ENCODE measurements around the gene GPR107. TPM values are rescaled to one million over a fixed set of nuclear protein-coding genes. Genes with fewer than 3 reads are reported as not detected.

Gene GPR107
- polyA plus RNA-seq, 2 of the 4 experiments (the other 2 are of a cell fraction) = 28.1 to 45.1 TPM

DNA sequence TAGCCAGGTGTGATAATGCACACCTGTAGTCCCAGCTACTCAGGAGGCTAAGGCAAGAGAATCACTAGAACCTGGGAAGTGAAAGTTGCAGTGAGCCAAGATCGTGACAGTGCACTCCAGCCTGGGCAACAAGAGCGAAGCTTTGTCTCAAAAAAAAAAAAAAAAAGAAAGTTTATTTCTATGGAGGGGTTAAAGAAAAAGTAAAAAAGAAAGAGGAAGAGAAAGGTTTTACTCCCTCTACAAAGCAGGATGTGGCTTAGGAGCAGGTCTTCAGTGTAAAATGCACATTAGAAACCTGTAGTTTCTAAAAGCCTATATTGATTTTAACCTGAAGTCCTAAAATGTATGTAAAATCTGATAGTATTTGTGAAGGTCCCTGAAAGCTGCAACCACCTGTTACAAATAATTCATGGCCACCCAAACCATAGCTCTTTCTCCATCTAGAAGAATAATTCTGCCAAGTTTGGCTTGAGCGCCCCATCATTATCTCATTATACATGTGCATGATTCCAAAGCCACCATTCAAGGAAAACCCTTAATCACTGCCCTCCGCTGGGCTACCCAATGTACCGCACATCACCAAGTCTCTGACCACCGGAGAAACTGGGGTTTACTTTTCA is 14.1 kb upstream of the GPR107 start:
- H3K27ac ChIP-seq = no peak overlapping the region

DNA sequence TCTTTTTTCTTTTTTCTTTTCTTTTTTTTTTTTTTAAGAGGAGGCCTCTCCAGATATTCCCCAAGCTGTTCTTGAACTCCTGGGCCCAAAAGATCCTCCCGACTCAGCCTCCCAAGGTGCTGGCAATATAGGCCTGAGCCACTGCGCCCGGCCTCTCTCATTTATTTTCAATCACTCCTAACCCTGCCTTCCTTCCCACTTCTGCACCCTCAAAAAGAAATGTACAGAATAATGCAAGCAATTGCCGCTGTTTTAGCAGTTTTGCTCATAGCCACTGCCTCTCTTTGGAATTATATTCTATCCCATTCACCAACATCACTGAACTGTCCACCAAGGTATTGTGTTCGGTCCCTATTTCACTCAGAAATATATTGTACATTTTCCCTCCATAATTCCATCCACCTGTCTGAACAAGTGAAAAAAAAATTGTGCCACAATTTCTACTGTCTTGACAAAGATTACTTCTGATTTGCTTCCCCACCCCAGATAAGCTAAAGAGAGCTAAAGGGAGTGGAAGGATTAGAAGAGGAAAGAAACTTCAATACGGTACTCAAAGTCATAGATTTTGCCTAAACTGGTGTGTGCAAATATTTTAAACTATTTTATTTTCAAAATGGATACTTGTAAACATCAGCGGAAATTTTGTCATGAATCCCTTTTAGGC is 12.6 kb upstream of the GPR107 start:
- Histone ChIP-seq H3K27ac (no peak overlapping the region), H3K9me3 (no peaks in the 10 kb centered on the region), H3K4me2 (peak overlapping the region; percentile 94), H3K4me1 (peaks cover 18% of the 10 kb centered on the region), H3K4me3 (no peak overlapping the region)
- POLR2A ChIA-PET = interaction anchor here (2.6 to 4.6 kb wide), 2 partner anchors 12 to 156 kb away, joined by 10 to 28 read pairs; partner anchors contain the start of gene GPR107
- CTCF ChIA-PET = interaction anchor here (0.5 to 2.2 kb wide), 6 partner anchors 10 to 179 kb away, joined by 3 to 11 read pairs (median 4); no protein-coding TSS in a partner anchor
- ATAC-seq (no peak), FAIRE-seq (no peak), DNase-seq (ENCODE audit: low read depth in 1 of 2, low spot score in 1 of 2) (no peak)
- WGBS (ENCODE audit: missing lambda C conversion rate) = 90% methylated on average over 7 of the region's 7 CpGs
- TF ChIP-seq HDAC2 (IDR thresholded peaks at IDR 0.05) (no peak), ZC3H11A (IDR thresholded peaks at IDR 0.05) (no peak)

More for the DNA sequence above, 14.1 kb upstream of the GPR107 start:
- H3K4me3 ChIP-seq = no peak overlapping the region
- WGBS (ENCODE audit: missing lambda C conversion rate) = 87% methylated on average over 6 of the region's 6 CpGs
- H3K9me3 ChIP-seq = no peaks in the 10 kb centered on the region
- ATAC-seq = no peak
- DNase-seq (ENCODE audit: low read depth in 1 of 2, low spot score in 1 of 2) = peak in 1 of 2 experiments; percentile 51
- H3K4me2 ChIP-seq = no peak overlapping the region
- ChIA-PET POLR2A (no interaction called here), CTCF (interaction anchor here (0.9 to 1.7 kb wide), 7 partner anchors 9 to 313 kb away, joined by 3 to 13 read pairs (median 5); no protein-coding TSS in a partner anchor)
- no peak for FAIRE-seq
- peaks cover 21% of the 10 kb centered on the region for H3K4me1 ChIP-seq
- peak; percentile 14; the same call in 1 of the 3 replicates for TF ChIP-seq SMC3 (IDR thresholded peaks at IDR 0.05)
- no peak for TF ChIP-seq RARB (CRISPR knock-in tag; IDR thresholded peaks at IDR 0.05)
- TF ChIP-seq HOXA7 (CRISPR knock-in tag; IDR thresholded peaks at IDR 0.05) = no peak
- TF ChIP-seq RAD21 (conservative IDR thresholded peaks at IDR 0.05 in 1 of 2, IDR thresholded peaks at IDR 0.05 in 1 of 2) = peak; percentile 16 to 38; a peak in 3 of 5 replicates

DNA sequence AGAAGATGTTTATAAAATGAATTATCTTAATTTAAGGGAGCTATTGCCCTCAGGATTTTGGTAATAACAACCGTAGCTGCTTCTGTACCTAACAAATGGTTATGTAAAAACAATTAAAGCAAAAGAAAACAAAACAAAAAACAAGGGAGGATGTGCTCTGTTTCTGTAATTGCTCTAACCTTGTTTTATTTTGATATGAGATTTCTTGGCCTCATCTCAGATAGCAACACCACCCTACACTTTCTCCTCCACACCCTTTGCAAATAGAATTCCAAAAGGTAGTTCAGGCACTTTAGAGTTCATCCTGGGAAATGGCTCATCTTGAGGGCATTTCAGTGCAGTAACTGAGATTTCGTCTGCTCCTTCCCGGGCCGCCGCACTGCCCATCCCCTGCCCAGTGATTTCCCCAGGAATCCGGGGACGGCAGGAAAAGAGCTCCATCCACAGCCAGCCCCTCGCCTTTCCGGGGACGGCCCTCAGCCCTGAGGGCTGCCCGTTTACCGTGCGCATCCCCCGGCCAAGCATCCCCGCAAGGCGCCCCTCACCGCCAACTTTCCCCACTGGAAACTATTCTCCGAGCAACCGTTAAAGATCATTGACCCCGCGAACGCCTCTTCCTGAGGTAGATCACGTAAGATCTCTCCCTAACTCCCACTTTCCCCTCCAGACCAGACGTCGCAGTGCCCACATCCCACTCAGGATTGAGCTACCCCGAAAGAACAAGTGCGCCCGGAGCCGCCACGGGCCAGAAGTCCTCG is 11.9 kb upstream of the GPR107 start:
- FAIRE-seq (no peak), ATAC-seq (peak; percentile 32 to 58; a peak in 5 of 6 replicates), DNase-seq (ENCODE audit: low read depth in 1 of 2, low spot score in 1 of 2) (peak in 1 of 2 experiments; percentile 33)
- Histone ChIP-seq H3K4me1 (peaks cover 13% of the 10 kb centered on the region), H3K4me2 (peak overlapping the region; percentile 94), H3K27ac (peak overlapping the region; percentile 89 to 94), H3K4me3 (peak overlapping the region; percentile 99), H3K9me3 (no peaks in the 10 kb centered on the region)
- POLR2A ChIA-PET = interaction anchor here (0.9 to 4.6 kb wide), 4 partner anchors 11 to 157 kb away, joined by 3 to 28 read pairs (median 8); partner anchors contain the start of gene GPR107
- 4% methylated on average over 29 of the region's 31 CpGs for WGBS (ENCODE audit: missing lambda C conversion rate)
- TF ChIP-seq POLR2AphosphoS2 (conservative IDR thresholded peaks at IDR 0.05; ENCODE audit: low read length) = no peak
- no peak for TF ChIP-seq CHD2 (IDR thresholded peaks at IDR 0.05; ENCODE audit: low read length, partially characterized antibody)
- TF ChIP-seq RAD21 (conservative IDR thresholded peaks at IDR 0.05 in 1 of 2, IDR thresholded peaks at IDR 0.05 in 1 of 2) = peak in 1 of 2 experiments; percentile 16; a peak in 1 of 5 replicates
- CTCF ChIA-PET = interaction anchor here (0.5 to 2.2 kb wide), 9 partner anchors 9 to 258 kb away, joined by 3 to 9 read pairs (median 3); no protein-coding TSS in a partner anchor

DNA sequence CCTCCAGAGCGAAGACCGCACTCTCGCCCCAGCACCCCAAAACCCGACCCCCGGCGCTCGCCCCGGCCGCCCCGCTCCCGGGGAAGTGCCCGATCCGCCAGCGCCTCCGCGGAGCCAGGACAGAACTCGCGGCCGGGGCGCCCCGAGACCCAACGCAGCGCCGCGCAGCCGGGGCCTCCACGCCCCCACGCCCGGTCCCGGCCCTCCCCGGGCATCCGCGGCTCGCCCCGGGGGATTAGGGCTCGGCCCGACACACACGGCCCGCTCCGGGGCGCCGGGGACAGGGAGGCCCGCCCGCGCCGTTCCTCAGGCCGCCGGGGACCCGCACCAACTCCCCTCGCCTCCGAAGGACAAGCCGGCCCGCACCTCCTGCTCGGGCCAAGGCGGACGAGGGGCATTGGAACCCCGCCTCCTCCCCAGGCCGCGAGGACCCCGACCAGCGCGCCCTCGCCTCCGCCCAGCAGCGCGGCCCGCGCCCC is 11.3 kb upstream of the GPR107 start:
- ATAC-seq (peak; percentile 53 to 60), DNase-seq (ENCODE audit: low read depth in 1 of 2, low spot score in 1 of 2) (peak in 1 of 2 experiments; percentile 39)

More for the DNA sequence above, 11.3 kb upstream of the GPR107 start:
- H3K4me2 ChIP-seq = peak overlapping the region; percentile 94
- H3K27ac ChIP-seq = peak overlapping the region; percentile 89 to 94
- H3K4me3 ChIP-seq = peak overlapping the region; percentile 99
- peaks cover 13% of the 10 kb centered on the region for H3K4me1 ChIP-seq
- POLR2A ChIA-PET = interaction anchor here (0.9 to 4.6 kb wide), 5 partner anchors 11 to 157 kb away, joined by 3 to 28 read pairs (median 5); partner anchors contain the start of gene GPR107
- WGBS (ENCODE audit: missing lambda C conversion rate) = 3% methylated on average over 5 of the region's 68 CpGs
- no peak for FAIRE-seq
- H3K9me3 ChIP-seq = no peaks in the 10 kb centered on the region
- CTCF ChIA-PET = interaction anchor here (0.6 to 2.2 kb wide), 6 partner anchors 9 to 258 kb away, joined by 3 to 9 read pairs (median 4); no protein-coding TSS in a partner anchor
- TF ChIP-seq PHF8 (IDR thresholded peaks at IDR 0.05; ENCODE audit: borderline replicate concordance, low read depth) (0 out of 2 replicates have a peak, but pooled peaks have one; percentile 16), RAD21 (conservative IDR thresholded peaks at IDR 0.05 in 1 of 2, IDR thresholded peaks at IDR 0.05 in 1 of 2) (no peak)

Data from A549 (cell line).